HG02759 (cell line): ENCODE data around the gene HJV.

ENCODE experiments used
- ATAC-seq: cut with Tn5 transposase; IDR thresholded peaks from one replicate; pipeline ENCODE4 v1.9.1; 2021; ENCODE audit warnings: mild to moderate bottlenecking, moderate library complexity; ENCODE audit not compliant: unreplicated experiment

Gene HJV

GRCh38 chr1:145994391-145995120, 27.0 kb downstream of the HJV start:
- no peak for ATAC-seq

- ATAC-seq, result no peak
These were observed 27.7 kb downstream of the HJV start for GRCh38 chr1:145993618-145994390.

GRCh38 chr1:145992958-145993617, 28.4 kb downstream of the HJV start:
- ATAC-seq, result no peak

GRCh38 chr1:145992502-145992936, 29.0 kb downstream of the HJV start:
- no peak for ATAC-seq

- no peak for ATAC-seq
These were observed 29.7 kb downstream of the HJV start for GRCh38 chr1:145991735-145992412.

- no peak for ATAC-seq
These were observed 31.2 kb downstream of the HJV start for GRCh38 chr1:145990249-145990855.

- no peak for ATAC-seq
These were observed 32.8 kb downstream of the HJV start for GRCh38 chr1:145988773-145989172.

- ATAC-seq, result no peak
These were observed 33.6 kb downstream of the HJV start for GRCh38 chr1:145987926-145988325.

- no peak for ATAC-seq
These were observed 35.0 kb downstream of the HJV start for GRCh38 chr1:145986551-145986950.

- no peak for ATAC-seq
These were observed 35.8 kb downstream of the HJV start for GRCh38 chr1:145985502-145986439.

GRCh38 chr1:145985129-145985501, 36.4 kb downstream of the HJV start:
- ATAC-seq, result no peak

- no peak for ATAC-seq
These were observed 37.3 kb downstream of the HJV start for GRCh38 chr1:145983960-145984830.

GRCh38 chr1:145983206-145983675, 38.3 kb downstream of the HJV start:
- no peak for ATAC-seq

- ATAC-seq, result no peak
These were observed 39.4 kb downstream of the HJV start for GRCh38 chr1:145982010-145982723.

GRCh38 chr1:145980457-145980994, 41.0 kb downstream of the HJV start:
- ATAC-seq, result no peak

GRCh38 chr1:145979746-145980456, 41.6 kb downstream of the HJV start:
- no peak for ATAC-seq
